ENCODE measurements around the gene LTB. TPM values are rescaled to one million over a fixed set of nuclear protein-coding genes. Genes with fewer than 3 reads are reported as not detected.

Gene LTB
- total and polyA plus RNA-seq, 9 of the 15 experiments (the other 6 are each of a cell fraction or from before 2014, with no cell fraction given): 0.07 to 0.51 TPM; not detected in 7

DNA sequence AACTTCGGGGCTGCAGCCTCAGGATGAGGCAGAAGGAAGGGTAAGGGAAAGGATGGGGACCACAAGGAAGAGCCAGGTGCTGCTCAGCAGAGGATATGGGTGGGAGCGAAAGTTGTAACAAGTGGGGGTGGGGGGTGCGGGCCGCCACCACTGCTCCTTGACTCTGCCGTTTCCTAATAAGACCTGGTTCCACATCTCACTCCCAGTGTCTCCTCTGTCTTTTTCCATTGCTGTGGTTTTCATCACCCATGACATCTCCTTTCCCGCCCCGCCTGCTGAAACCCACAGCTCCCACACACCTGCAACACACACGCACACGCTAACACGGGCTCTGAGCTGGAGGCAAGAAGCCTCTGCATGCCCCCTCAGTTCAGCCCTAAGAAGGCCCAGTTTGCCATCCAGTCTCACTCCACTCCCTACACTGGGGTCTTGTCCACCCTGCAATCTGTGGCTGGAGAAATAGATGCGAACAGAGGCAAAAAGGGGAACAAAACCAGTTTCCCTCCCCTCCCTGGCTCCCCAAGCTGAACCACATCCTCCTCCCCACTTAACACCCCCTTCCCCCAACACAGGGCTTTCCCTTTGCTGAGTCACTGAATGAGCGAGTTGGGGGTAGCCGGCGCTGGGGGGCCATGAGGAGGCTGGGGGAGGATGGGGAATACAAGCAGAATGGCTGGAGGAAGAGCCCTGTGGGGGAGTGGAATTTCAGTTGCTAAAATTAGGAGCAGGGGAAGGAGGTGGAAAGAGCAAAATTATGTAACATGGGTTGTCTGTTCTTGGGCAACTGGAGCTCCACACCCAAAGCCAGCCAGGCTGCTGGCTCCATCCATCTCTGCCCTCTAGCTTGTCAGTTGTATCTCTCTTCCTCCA lies 23.4 kb downstream of the LTB start (continued):
- TF ChIP-seq HDAC6 (IDR thresholded peaks at IDR 0.05; ENCODE audit: low read depth, low read length): no peak
- peak; percentile 68 for TF ChIP-seq NCOR1 (IDR thresholded peaks at IDR 0.05)
- TF ChIP-seq ZNF384 (IDR thresholded peaks at IDR 0.05; ENCODE audit: low read depth, low read length): no peak
- peak; percentile 37; the same call in 1 of the 2 replicates for TF ChIP-seq EGR1 (conservative IDR thresholded peaks at IDR 0.05)
- peak; percentile 89 for TF ChIP-seq HIVEP1 (CRISPR knock-in tag; IDR thresholded peaks at IDR 0.05)
- peak; percentile 47; the same call in 1 of the 2 replicates for TF ChIP-seq ZNF589 (CRISPR knock-in tag; IDR thresholded peaks at IDR 0.05; ENCODE audit: low read depth)
- peak; percentile 29; the same call in 1 of the 2 replicates for TF ChIP-seq TEAD4 (IDR thresholded peaks at IDR 0.05; ENCODE audit: low read length)
- TF ChIP-seq TEAD4 (CRISPR knock-in tag; IDR thresholded peaks at IDR 0.05; ENCODE audit: borderline replicate concordance): no peak
- TF ChIP-seq, protein P1, sequence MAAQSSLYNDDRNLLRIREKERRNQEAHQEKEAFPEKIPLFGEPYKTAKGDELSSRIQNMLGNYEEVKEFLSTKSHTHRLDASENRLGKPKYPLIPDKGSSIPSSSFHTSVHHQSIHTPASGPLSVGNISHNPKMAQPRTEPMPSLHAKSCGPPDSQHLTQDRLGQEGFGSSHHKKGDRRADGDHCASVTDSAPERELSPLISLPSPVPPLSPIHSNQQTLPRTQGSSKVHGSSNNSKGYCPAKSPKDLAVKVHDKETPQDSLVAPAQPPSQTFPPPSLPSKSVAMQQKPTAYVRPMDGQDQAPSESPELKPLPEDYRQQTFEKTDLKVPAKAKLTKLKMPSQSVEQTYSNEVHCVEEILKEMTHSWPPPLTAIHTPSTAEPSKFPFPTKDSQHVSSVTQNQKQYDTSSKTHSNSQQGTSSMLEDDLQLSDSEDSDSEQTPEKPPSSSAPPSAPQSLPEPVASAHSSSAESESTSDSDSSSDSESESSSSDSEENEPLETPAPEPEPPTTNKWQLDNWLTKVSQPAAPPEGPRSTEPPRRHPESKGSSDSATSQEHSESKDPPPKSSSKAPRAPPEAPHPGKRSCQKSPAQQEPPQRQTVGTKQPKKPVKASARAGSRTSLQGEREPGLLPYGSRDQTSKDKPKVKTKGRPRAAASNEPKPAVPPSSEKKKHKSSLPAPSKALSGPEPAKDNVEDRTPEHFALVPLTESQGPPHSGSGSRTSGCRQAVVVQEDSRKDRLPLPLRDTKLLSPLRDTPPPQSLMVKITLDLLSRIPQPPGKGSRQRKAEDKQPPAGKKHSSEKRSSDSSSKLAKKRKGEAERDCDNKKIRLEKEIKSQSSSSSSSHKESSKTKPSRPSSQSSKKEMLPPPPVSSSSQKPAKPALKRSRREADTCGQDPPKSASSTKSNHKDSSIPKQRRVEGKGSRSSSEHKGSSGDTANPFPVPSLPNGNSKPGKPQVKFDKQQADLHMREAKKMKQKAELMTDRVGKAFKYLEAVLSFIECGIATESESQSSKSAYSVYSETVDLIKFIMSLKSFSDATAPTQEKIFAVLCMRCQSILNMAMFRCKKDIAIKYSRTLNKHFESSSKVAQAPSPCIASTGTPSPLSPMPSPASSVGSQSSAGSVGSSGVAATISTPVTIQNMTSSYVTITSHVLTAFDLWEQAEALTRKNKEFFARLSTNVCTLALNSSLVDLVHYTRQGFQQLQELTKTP (IDR thresholded peaks at IDR 0.05; ENCODE audit: low read depth in 1 of 2, partially characterized antibody in 2 of 2): peak in 1 of 2 experiments; percentile 38
- TF ChIP-seq MBD2 (IDR thresholded peaks at IDR 0.05; ENCODE audit: borderline replicate concordance, low read depth): peak; percentile 33; the same call in 1 of the 2 replicates
- TF ChIP-seq EZH2 (IDR thresholded peaks at IDR 0.05; ENCODE audit: borderline replicate concordance, low read depth, low read length): no peak
- TF ChIP-seq C11orf30 (IDR thresholded peaks at IDR 0.05; ENCODE audit: low read depth): peak; percentile 82
- TF ChIP-seq BRD4 (IDR thresholded peaks at IDR 0.05): 0 out of 2 replicates have a peak, but pooled peaks have one; percentile 22
- peak; percentile 92 for TF ChIP-seq CEBPG (CRISPR knock-in tag; IDR thresholded peaks at IDR 0.05)
- peak; percentile 52 to 94 for TF ChIP-seq CEBPG (tag; conservative IDR thresholded peaks at IDR 0.05 in 1 of 2, IDR thresholded peaks at IDR 0.05 in 1 of 2)
- peak; percentile 19 to 50; a peak in 2 of 4 replicates for TF ChIP-seq KDM1A (IDR thresholded peaks at IDR 0.05)
- no peak for TF ChIP-seq YBX1 (IDR thresholded peaks at IDR 0.05)
- TF ChIP-seq MEF2A (IDR thresholded peaks at IDR 0.05; ENCODE audit: control insufficient read depth, low read depth, low read length): peak; percentile 57
- TF ChIP-seq, protein P2, sequence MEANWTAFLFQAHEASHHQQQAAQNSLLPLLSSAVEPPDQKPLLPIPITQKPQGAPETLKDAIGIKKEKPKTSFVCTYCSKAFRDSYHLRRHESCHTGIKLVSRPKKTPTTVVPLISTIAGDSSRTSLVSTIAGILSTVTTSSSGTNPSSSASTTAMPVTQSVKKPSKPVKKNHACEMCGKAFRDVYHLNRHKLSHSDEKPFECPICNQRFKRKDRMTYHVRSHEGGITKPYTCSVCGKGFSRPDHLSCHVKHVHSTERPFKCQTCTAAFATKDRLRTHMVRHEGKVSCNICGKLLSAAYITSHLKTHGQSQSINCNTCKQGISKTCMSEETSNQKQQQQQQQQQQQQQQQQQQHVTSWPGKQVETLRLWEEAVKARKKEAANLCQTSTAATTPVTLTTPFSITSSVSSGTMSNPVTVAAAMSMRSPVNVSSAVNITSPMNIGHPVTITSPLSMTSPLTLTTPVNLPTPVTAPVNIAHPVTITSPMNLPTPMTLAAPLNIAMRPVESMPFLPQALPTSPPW (CRISPR knock-in tag; IDR thresholded peaks at IDR 0.05): peak; percentile 93
- TF ChIP-seq, protein P3, sequence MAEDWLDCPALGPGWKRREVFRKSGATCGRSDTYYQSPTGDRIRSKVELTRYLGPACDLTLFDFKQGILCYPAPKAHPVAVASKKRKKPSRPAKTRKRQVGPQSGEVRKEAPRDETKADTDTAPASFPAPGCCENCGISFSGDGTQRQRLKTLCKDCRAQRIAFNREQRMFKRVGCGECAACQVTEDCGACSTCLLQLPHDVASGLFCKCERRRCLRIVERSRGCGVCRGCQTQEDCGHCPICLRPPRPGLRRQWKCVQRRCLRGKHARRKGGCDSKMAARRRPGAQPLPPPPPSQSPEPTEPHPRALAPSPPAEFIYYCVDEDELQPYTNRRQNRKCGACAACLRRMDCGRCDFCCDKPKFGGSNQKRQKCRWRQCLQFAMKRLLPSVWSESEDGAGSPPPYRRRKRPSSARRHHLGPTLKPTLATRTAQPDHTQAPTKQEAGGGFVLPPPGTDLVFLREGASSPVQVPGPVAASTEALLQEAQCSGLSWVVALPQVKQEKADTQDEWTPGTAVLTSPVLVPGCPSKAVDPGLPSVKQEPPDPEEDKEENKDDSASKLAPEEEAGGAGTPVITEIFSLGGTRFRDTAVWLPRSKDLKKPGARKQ (CRISPR knock-in tag; IDR thresholded peaks at IDR 0.05): no peak
- peak; percentile 86 for TF ChIP-seq SMARCE1 (IDR thresholded peaks at IDR 0.05)
- peak in 1 of 2 experiments; percentile 39; a peak in 2 of 4 replicates for TF ChIP-seq RCOR1 (IDR thresholded peaks at IDR 0.05; ENCODE audit: borderline replicate concordance in 1 of 2, low read depth in 2 of 2, low read length in 2 of 2)

All from K562 (cell line).